Measurements from ENCODE around the gene MYL11. TPM values are rescaled to one million over a fixed set of nuclear protein-coding genes. Genes with fewer than 3 reads are reported as not detected.
A peak's percentile ranks its signal among the peaks of the same experiment; 100 is the strongest.
"Not testable (repeated sequence)": the region's sequence is repeated elsewhere in the genome, so short reads cannot be mapped to it uniquely, and the experiment has no call there.

MYL11 gene
- 0.51 and 137 TPM in 2 replicates for total RNA-seq (2012; rRNA removed)

GRCh38 chr16:30374538-30374937, at the start of gene MYL11:
Gene MYL11, plus strand, starts transcription at chr16:30374802. Its CDS starts 56 bp downstream, at chr16:30374858.
- no peaks in the 10 kb centered on the region for H3K9me3 ChIP-seq (replicated peaks; ENCODE audit: low read length)
- H3K4me1 ChIP-seq (ENCODE audit: control insufficient read depth, insufficient read depth, low read length) = peaks cover 27% of the 10 kb centered on the region
- no peak within 1 kb of the TSS for H3K4me2 ChIP-seq (ENCODE audit: low read length)

GRCh38 chr16:30334473-30334989, 40.1 kb upstream of the MYL11 start:
- H3K36me3 ChIP-seq (ENCODE audit: insufficient read depth, low read length); H3K4me1 ChIP-seq (ENCODE audit: control insufficient read depth, insufficient read depth, low read length); H3K9me3 ChIP-seq (replicated peaks; ENCODE audit: low read length); H3K27me3 ChIP-seq (ENCODE audit: control insufficient read depth, insufficient read depth, low read length): not testable (repeated sequence)
- Histone ChIP-seq H3K4me3 (ENCODE audit: low read length) (peak overlapping the region; percentile 92), H3K9ac (ENCODE audit: low read depth, low read length) (peak overlapping the region; percentile 89), H3K4me2 (ENCODE audit: low read length) (peak overlapping the region; percentile 98)

More at GRCh38 chr16:30374538-30374937, at the start of gene MYL11:
- Histone ChIP-seq H3K4me3 (ENCODE audit: low read length) (no peak within 1 kb of the TSS), H3K27me3 (ENCODE audit: control insufficient read depth, insufficient read depth, low read length) (no peaks in the 10 kb centered on the region), H3K36me3 (ENCODE audit: insufficient read depth, low read length) (no peaks in the 10 kb centered on the region), H3K9ac (ENCODE audit: low read depth, low read length) (no peak within 1 kb of the TSS)

- not testable (repeated sequence) for H3K27me3 ChIP-seq (ENCODE audit: control insufficient read depth, insufficient read depth, low read length); H3K9me3 ChIP-seq (replicated peaks; ENCODE audit: low read length); H3K4me1 ChIP-seq (ENCODE audit: control insufficient read depth, insufficient read depth, low read length); H3K36me3 ChIP-seq (ENCODE audit: insufficient read depth, low read length)
- H3K9ac ChIP-seq (ENCODE audit: low read depth, low read length) = peak overlapping the region; percentile 89
- peak overlapping the region; percentile 92 for H3K4me3 ChIP-seq (ENCODE audit: low read length)
- peak overlapping the region; percentile 98 for H3K4me2 ChIP-seq (ENCODE audit: low read length)
Observed at GRCh38 chr16:30335028-30335597, 39.5 kb upstream of the MYL11 start.

GRCh38 chr16:30335598-30336474, 38.8 kb upstream of the MYL11 start:
- H3K9me3 ChIP-seq (replicated peaks; ENCODE audit: low read length) = no peaks in the 10 kb centered on the region

GRCh38 chr16:30337964-30338357, 36.6 kb upstream of the MYL11 start:
- not testable (repeated sequence) for H3K4me2 ChIP-seq (ENCODE audit: low read length); H3K4me1 ChIP-seq (ENCODE audit: control insufficient read depth, insufficient read depth, low read length); H3K9ac ChIP-seq (ENCODE audit: low read depth, low read length); H3K36me3 ChIP-seq (ENCODE audit: insufficient read depth, low read length); H3K9me3 ChIP-seq (replicated peaks; ENCODE audit: low read length); H3K4me3 ChIP-seq (ENCODE audit: low read length); H3K27me3 ChIP-seq (ENCODE audit: control insufficient read depth, insufficient read depth, low read length)

More at GRCh38 chr16:30335598-30336474, 38.8 kb upstream of the MYL11 start:
- H3K4me2 ChIP-seq (ENCODE audit: low read length) = peak overlapping the region; percentile 98
- no peaks in the 10 kb centered on the region for H3K27me3 ChIP-seq (ENCODE audit: control insufficient read depth, insufficient read depth, low read length)
- peaks cover 7% of the 10 kb centered on the region for H3K4me1 ChIP-seq (ENCODE audit: control insufficient read depth, insufficient read depth, low read length)
- H3K36me3 ChIP-seq (ENCODE audit: insufficient read depth, low read length) = no peaks in the 10 kb centered on the region
- H3K9ac ChIP-seq (ENCODE audit: low read depth, low read length) = peak overlapping the region; percentile 89
- H3K4me3 ChIP-seq (ENCODE audit: low read length) = peak overlapping the region; percentile 92

GRCh38 chr16:30338715-30339114, 35.9 kb upstream of the MYL11 start:
- not testable (repeated sequence) for H3K9me3 ChIP-seq (replicated peaks; ENCODE audit: low read length); H3K4me1 ChIP-seq (ENCODE audit: control insufficient read depth, insufficient read depth, low read length); H3K9ac ChIP-seq (ENCODE audit: low read depth, low read length); H3K27me3 ChIP-seq (ENCODE audit: control insufficient read depth, insufficient read depth, low read length); H3K4me3 ChIP-seq (ENCODE audit: low read length); H3K4me2 ChIP-seq (ENCODE audit: low read length); H3K36me3 ChIP-seq (ENCODE audit: insufficient read depth, low read length)

GRCh38 chr16:30340621-30341020, 34.0 kb upstream of the MYL11 start:
- H3K36me3 ChIP-seq (ENCODE audit: insufficient read depth, low read length) = no peaks in the 10 kb centered on the region
- no peak overlapping the region for H3K9ac ChIP-seq (ENCODE audit: low read depth, low read length)

GRCh38 chr16:30341971-30342370, 32.6 kb upstream of the MYL11 start:
- H3K4me1 ChIP-seq (ENCODE audit: control insufficient read depth, insufficient read depth, low read length); H3K27me3 ChIP-seq (ENCODE audit: control insufficient read depth, insufficient read depth, low read length); H3K9me3 ChIP-seq (replicated peaks; ENCODE audit: low read length); H3K4me2 ChIP-seq (ENCODE audit: low read length); H3K9ac ChIP-seq (ENCODE audit: low read depth, low read length); H3K4me3 ChIP-seq (ENCODE audit: low read length); H3K36me3 ChIP-seq (ENCODE audit: insufficient read depth, low read length): not testable (repeated sequence)

More at GRCh38 chr16:30340621-30341020, 34.0 kb upstream of the MYL11 start:
- peaks cover 5% of the 10 kb centered on the region for H3K4me1 ChIP-seq (ENCODE audit: control insufficient read depth, insufficient read depth, low read length)
- no peaks in the 10 kb centered on the region for H3K27me3 ChIP-seq (ENCODE audit: control insufficient read depth, insufficient read depth, low read length)
- no peak overlapping the region for H3K4me3 ChIP-seq (ENCODE audit: low read length)
- no peaks in the 10 kb centered on the region for H3K9me3 ChIP-seq (replicated peaks; ENCODE audit: low read length)
- no peak overlapping the region for H3K4me2 ChIP-seq (ENCODE audit: low read length)

- Histone ChIP-seq H3K9ac (ENCODE audit: low read depth, low read length) (no peak overlapping the region), H3K36me3 (ENCODE audit: insufficient read depth, low read length) (no peaks in the 10 kb centered on the region), H3K4me3 (ENCODE audit: low read length) (no peak overlapping the region), H3K9me3 (replicated peaks; ENCODE audit: low read length) (no peaks in the 10 kb centered on the region), H3K27me3 (ENCODE audit: control insufficient read depth, insufficient read depth, low read length) (no peaks in the 10 kb centered on the region), H3K4me1 (ENCODE audit: control insufficient read depth, insufficient read depth, low read length) (no peaks in the 10 kb centered on the region), H3K4me2 (ENCODE audit: low read length) (no peak overlapping the region)
Observed at GRCh38 chr16:30342751-30343490, 31.7 kb upstream of the MYL11 start.

- not testable (repeated sequence) for H3K4me3 ChIP-seq (ENCODE audit: low read length); H3K9ac ChIP-seq (ENCODE audit: low read depth, low read length); H3K4me2 ChIP-seq (ENCODE audit: low read length); H3K9me3 ChIP-seq (replicated peaks; ENCODE audit: low read length); H3K27me3 ChIP-seq (ENCODE audit: control insufficient read depth, insufficient read depth, low read length); H3K36me3 ChIP-seq (ENCODE audit: insufficient read depth, low read length); H3K4me1 ChIP-seq (ENCODE audit: control insufficient read depth, insufficient read depth, low read length)
Observed at GRCh38 chr16:30343491-30343820, 31.1 kb upstream of the MYL11 start.

GRCh38 chr16:30346286-30346685, 28.3 kb upstream of the MYL11 start:
- Histone ChIP-seq H3K36me3 (ENCODE audit: insufficient read depth, low read length) (peaks cover 13% of the 10 kb centered on the region), H3K4me3 (ENCODE audit: low read length) (no peak overlapping the region), H3K27me3 (ENCODE audit: control insufficient read depth, insufficient read depth, low read length) (no peaks in the 10 kb centered on the region), H3K4me1 (ENCODE audit: control insufficient read depth, insufficient read depth, low read length) (no peaks in the 10 kb centered on the region), H3K4me2 (ENCODE audit: low read length) (no peak overlapping the region), H3K9ac (ENCODE audit: low read depth, low read length) (no peak overlapping the region), H3K9me3 (replicated peaks; ENCODE audit: low read length) (no peaks in the 10 kb centered on the region)
